ENCODE measurements around the gene ARMC2.

DNA sequence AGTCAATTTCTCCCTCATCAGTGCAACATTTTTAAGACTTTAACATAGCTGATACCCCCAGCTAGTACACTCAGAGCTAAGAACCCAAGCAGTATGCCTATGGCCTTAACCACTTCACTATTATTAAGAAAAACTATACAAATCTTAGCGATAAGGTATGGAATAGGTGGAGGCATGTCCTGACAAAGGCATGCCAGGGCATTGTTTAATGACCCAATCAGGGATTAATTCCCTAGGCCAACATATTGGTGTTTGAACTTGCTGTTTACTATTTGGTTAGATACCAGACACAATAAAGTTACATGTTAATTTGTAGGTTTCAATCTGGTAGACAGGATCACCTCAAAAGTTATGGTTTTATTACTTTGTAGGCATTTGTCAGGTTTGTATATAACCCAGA is 93.1 kb downstream of the ARMC2 start:
- TF ChIP-seq, protein P1, sequence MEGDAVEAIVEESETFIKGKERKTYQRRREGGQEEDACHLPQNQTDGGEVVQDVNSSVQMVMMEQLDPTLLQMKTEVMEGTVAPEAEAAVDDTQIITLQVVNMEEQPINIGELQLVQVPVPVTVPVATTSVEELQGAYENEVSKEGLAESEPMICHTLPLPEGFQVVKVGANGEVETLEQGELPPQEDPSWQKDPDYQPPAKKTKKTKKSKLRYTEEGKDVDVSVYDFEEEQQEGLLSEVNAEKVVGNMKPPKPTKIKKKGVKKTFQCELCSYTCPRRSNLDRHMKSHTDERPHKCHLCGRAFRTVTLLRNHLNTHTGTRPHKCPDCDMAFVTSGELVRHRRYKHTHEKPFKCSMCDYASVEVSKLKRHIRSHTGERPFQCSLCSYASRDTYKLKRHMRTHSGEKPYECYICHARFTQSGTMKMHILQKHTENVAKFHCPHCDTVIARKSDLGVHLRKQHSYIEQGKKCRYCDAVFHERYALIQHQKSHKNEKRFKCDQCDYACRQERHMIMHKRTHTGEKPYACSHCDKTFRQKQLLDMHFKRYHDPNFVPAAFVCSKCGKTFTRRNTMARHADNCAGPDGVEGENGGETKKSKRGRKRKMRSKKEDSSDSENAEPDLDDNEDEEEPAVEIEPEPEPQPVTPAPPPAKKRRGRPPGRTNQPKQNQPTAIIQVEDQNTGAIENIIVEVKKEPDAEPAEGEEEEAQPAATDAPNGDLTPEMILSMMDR (IDR thresholded peaks at IDR 0.05) = no peak
- no peak for TF ChIP-seq POLR2AphosphoS5 (IDR thresholded peaks at IDR 0.05)
